Measurements from ENCODE around the gene GCC2. TPM values are rescaled to one million over a fixed set of nuclear protein-coding genes. Genes with fewer than 3 reads are reported as not detected.

Gene GCC2
- total and polyA plus RNA-seq, 2 of the 8 experiments (the other 6 are each of a cell fraction or from before 2014, with no cell fraction given), result 4.6 to 54.9 TPM

DNA sequence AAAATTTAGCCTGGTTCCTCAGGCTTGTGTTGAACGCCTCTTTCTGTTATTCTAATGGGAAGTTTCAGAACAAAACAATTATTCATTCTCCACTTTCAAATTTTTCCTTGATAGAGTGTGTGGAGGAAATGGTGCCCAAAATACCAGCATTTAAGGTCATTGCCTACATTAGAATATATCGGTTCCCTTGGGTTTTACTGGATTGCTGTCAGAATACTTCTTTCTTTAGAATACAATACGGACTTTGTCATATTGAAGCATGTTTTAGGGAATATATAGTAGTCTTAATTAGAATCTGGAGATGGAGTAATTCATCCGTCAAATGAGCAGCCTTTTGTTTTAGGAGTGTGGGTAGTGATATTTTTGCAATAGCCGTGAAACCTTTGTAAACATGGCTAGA lies 98.6 kb downstream of the GCC2 start:
- Histone ChIP-seq H3K9ac (replicated peaks in 1 of 4; ENCODE audit: extremely low read depth in 1 of 4, low read depth in 3 of 4, low read length in 3 of 4) (no peak overlapping the region), H4K91ac (replicated peaks; ENCODE audit: insufficient read length, low read length) (no peak overlapping the region), H2BK15ac (ENCODE audit: low read length) (no peak overlapping the region), H2BK5ac (ENCODE audit: low read depth, low read length) (no peak overlapping the region), H2BK20ac (ENCODE audit: low read length) (no peak overlapping the region), H3K23me2 (ENCODE audit: low read depth, low read length) (no peaks in the 10 kb centered on the region), H3K4ac (replicated peaks; ENCODE audit: insufficient read length, low read depth, low read length) (no peak overlapping the region), H3K4me3 (ENCODE audit: extremely low read depth in 1 of 4, insufficient read depth in 2 of 4, low read depth in 3 of 4, low read length in 4 of 4) (no peak overlapping the region), H3K9me3 (ENCODE audit: insufficient read depth in 2 of 2, low read depth in 1 of 2, low read length in 1 of 2) (peaks cover 0 to 8% of the 10 kb centered on the region in 2 experiments; a peak in 3 of 4 replicates), H3K79me1 (ENCODE audit: low read depth, low read length) (no peaks in the 10 kb centered on the region), H4K5ac (ENCODE audit: insufficient read length, low read depth, low read length) (no peak overlapping the region), H2AFZ (ENCODE audit: low read length) (no peak overlapping the region), H2BK120ac (replicated peaks; ENCODE audit: low read depth, low read length) (no peak overlapping the region), H2AK5ac (ENCODE audit: low read depth, low read length) (no peak overlapping the region), H3K36me3 (ENCODE audit: control insufficient read depth in 2 of 4, insufficient read depth in 4 of 4, low read length in 3 of 4) (no peaks in the 10 kb centered on the region), H3K79me2 (ENCODE audit: control insufficient read depth in 1 of 2, insufficient read depth in 2 of 2, low read length in 2 of 2) (peaks cover 0 to 23% of the 10 kb centered on the region in 2 experiments; a peak in 2 of 4 replicates), H3K4me1 (replicated peaks in 1 of 4; ENCODE audit: control insufficient read depth in 3 of 4, insufficient read depth in 4 of 4, low read length in 3 of 4) (no peaks in the 10 kb centered on the region), H3K14ac (ENCODE audit: insufficient read length) (no peak overlapping the region), H3K4me2 (ENCODE audit: insufficient read depth in 1 of 2, low read depth in 2 of 2, low read length in 2 of 2) (no peak overlapping the region), H3K23ac (ENCODE audit: insufficient read length) (no peak overlapping the region), H3K27ac (ENCODE audit: low read depth, low read length) (no peak overlapping the region), H3K18ac (ENCODE audit: extremely low read depth, low read length) (no peak overlapping the region), H4K8ac (ENCODE audit: extremely low read depth, insufficient read depth, low read length) (no peak overlapping the region), H2BK12ac (ENCODE audit: low read depth, low read length) (no peak overlapping the region), H3K56ac (replicated peaks; ENCODE audit: insufficient read length, low read depth, low read length) (no peak overlapping the region), H4K20me1 (replicated peaks in 1 of 2; ENCODE audit: control insufficient read depth in 1 of 2, insufficient read depth in 2 of 2, low read length in 2 of 2) (no peaks in the 10 kb centered on the region), H3K27me3 (replicated peaks in 1 of 4; ENCODE audit: control insufficient read depth in 3 of 4, extremely low read depth in 1 of 4, insufficient read depth in 3 of 4, low read length in 3 of 4) (no peaks in the 10 kb centered on the region)
- TF ChIP-seq CTBP2 (IDR thresholded peaks at IDR 0.05; ENCODE audit: borderline replicate concordance, insufficient read depth, insufficient read length, low read length) (no peak), TAF7 (optimal IDR thresholded peaks at IDR 0.05; ENCODE audit: borderline replicate concordance, low read depth, low read length) (no peak), RXRA (IDR thresholded peaks at IDR 0.05; ENCODE audit: insufficient read depth, low read depth, low read length) (no peak), TBP (IDR thresholded peaks at IDR 0.05; ENCODE audit: low read depth, low read length) (no peak)
- TF ChIP-seq, protein P1, sequence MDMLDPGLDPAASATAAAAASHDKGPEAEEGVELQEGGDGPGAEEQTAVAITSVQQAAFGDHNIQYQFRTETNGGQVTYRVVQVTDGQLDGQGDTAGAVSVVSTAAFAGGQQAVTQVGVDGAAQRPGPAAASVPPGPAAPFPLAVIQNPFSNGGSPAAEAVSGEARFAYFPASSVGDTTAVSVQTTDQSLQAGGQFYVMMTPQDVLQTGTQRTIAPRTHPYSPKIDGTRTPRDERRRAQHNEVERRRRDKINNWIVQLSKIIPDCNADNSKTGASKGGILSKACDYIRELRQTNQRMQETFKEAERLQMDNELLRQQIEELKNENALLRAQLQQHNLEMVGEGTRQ (IDR thresholded peaks at IDR 0.05; ENCODE audit: low read length), result no peak
- ChIA-PET POLR2A (ENCODE audit: partially characterized antibody) (no interaction called here), CTCF (ENCODE audit: partially characterized antibody) (no interaction called here)
- FAIRE-seq (no peak), DNase-seq (ENCODE audit: low read depth in 1 of 2, low spot score in 2 of 2) (no peak)
- WGBS, 2 experiments (ENCODE audit: extremely low coverage in 1 of 2, insufficient coverage in 1 of 2, insufficient read length in 1 of 2, insufficient replicate concordance in 2 of 2, low coverage in 1 of 2, low lambda C conversion rate in 2 of 2, missing lambda C conversion rate in 1 of 2), result 88% methylated on average over 5 of the region's 5 CpGs; no CpG with 5 or more reads in 1 of the 2 experiments
